GM23248 (cell line): ENCODE results near the gene USP25.

ENCODE experiments used
- EZH2 ChIP-seq: fragments of 200-600 bp; sonication (generic); IDR thresholded peaks from 2 replicates; pipeline ENCODE4 v1.6.1; 2018; ENCODE audit warnings: antibody characterized with exemption, mild to moderate bottlenecking; ENCODE audit not compliant: insufficient read depth, poor library complexity, severe bottlenecking
- EZH2phosphoT487 ChIP-seq: fragments of 200-600 bp; sonication (generic); IDR thresholded peaks from 2 replicates; pipeline ENCODE4 v1.6.1; 2018; ENCODE audit warnings: antibody characterized with exemption, moderate library complexity, mild to moderate bottlenecking, low read depth; ENCODE audit not compliant: insufficient read depth

DNA sequence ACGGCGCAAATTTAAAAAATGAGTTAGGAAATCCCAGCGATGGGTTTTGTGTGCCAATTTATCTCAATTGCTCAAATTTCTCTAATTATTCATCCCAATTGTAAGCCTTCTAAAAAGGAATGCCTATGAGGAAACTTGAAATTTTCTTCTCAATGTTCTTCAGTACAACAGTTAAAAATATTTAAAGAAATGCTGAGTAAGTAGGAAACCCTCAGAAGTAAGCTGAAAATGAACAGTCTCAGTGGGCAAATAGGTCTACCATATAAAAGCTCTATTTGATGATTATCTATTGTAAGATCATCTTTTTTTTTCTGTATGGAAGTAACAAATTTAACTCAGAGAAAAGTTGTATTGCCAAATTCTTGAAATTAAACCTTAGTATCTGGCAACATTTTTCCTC lies 1.7 kb upstream of the USP25 start:
- TF ChIP-seq EZH2, result no peak
- no peak for TF ChIP-seq EZH2phosphoT487
